Neural progenitor cell (in vitro differentiated cells): ENCODE results near the gene MFAP3.

Source experiments
- EZH2 ChIP-seq: fragments of 200-600 bp; sonication (generic); IDR thresholded peaks from 2 replicates; pipeline ENCODE4 v1.6.1; 2017; ENCODE audit warnings: antibody characterized with exemption, mild to moderate bottlenecking, moderate library complexity
- TF ChIP-seq, protein P1 (sequence below): fragments of 200-600 bp; sonication (generic); IDR thresholded peaks from 2 replicates; pipeline ENCODE4 v1.5.1; 2017; ENCODE audit warnings: antibody characterized with exemption, mild to moderate bottlenecking

DNA sequence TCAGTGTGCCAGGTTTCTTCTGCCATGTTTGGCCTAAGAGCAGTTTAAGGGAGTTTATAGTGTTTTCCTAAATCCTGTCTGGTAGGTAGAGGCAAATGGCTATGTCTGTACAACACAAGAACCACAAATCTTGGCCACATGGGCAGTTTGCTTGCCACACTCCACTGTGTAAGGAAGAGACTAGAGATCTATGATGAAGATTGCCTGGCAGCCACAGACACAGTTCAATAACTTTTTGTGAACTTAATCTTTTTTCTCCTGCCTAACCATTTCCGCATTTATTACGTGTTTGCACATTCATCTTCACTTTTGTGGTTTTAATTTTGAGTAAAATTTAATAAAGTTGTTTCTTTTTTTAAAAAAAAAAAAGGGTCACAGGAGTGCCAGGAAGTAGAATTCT is 5.8 kb downstream of the MFAP3 start:
- TF ChIP-seq, protein P1, sequence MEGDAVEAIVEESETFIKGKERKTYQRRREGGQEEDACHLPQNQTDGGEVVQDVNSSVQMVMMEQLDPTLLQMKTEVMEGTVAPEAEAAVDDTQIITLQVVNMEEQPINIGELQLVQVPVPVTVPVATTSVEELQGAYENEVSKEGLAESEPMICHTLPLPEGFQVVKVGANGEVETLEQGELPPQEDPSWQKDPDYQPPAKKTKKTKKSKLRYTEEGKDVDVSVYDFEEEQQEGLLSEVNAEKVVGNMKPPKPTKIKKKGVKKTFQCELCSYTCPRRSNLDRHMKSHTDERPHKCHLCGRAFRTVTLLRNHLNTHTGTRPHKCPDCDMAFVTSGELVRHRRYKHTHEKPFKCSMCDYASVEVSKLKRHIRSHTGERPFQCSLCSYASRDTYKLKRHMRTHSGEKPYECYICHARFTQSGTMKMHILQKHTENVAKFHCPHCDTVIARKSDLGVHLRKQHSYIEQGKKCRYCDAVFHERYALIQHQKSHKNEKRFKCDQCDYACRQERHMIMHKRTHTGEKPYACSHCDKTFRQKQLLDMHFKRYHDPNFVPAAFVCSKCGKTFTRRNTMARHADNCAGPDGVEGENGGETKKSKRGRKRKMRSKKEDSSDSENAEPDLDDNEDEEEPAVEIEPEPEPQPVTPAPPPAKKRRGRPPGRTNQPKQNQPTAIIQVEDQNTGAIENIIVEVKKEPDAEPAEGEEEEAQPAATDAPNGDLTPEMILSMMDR, result no peak
- no peak for TF ChIP-seq EZH2
